Epithelial cell of esophagus (primary cell): ENCODE results near the gene IGHMBP2.

Experiments
- DNase-seq: peaks from one replicate; pipeline ENCODE4 v3.0.0; 2010; ENCODE audit warnings: low read depth
- H3K4me3 ChIP-seq: 2 replicates; pipeline ENCODE4 v1.5.1; 2011; ENCODE audit warnings: mild to moderate bottlenecking, low read length, control low read depth
- CTCF ChIP-seq: IDR thresholded peaks from 2 replicates; pipeline ENCODE4 v1.5.1; 2011; ENCODE audit warnings: low read depth, mild to moderate bottlenecking, low read length, control low read depth, inconsistent platforms; ENCODE audit not compliant: insufficient read depth; ENCODE audit errors: missing control alignments

Gene IGHMBP2

DNA sequence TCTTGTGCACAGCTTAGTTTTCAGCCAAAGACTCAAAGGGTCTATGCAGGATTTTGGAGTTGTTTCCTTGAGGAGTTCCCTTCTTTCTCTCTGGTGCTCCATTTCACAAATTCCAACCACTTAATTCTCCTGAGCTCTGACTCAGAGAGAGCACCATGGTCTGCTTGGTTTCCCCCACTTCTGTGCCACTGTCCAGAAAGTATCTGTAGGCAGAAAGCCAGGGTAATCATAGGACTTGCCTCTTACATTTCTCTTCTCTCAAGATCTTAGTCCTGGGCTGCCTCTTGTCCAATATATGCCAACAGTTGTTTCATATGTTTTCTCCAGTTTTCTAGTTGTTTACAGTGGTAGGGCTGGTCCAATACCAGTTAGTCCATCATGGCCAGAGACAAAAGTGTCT is 83.5 kb downstream of the IGHMBP2 start:
- no peak for DNase-seq
- TF ChIP-seq CTCF, result no peak
- H3K4me3 ChIP-seq, result no peak overlapping the region

- DNase-seq, result no peak
- no peak for TF ChIP-seq CTCF
- no peak overlapping the region for H3K4me3 ChIP-seq
Measured at GRCh38 chr11:68988491-68988890, 84.8 kb downstream of the IGHMBP2 start.
